Mucosa of descending colon (tissue), 3 donors: ENCODE measurements around the gene PACC1. TPM values are rescaled to one million over a fixed set of nuclear protein-coding genes. Genes with fewer than 3 reads are reported as not detected.

Experiments
- ATAC-seq: fragments of 200-7000 bp; cut with Tn5 transposase; one replicate; pipeline ENCODE4 v1.9.1; 2020; ENCODE audit warnings: mild to moderate bottlenecking, moderate library complexity
- DNase-seq, 3 donors: peaks; one replicate each; pipeline ENCODE4 v3.0.0-alpha.2; 2020
- H3K36me3 ChIP-seq: fragments of 200-600 bp; one replicate; pipeline ENCODE4 v1.8.0; 2021; ENCODE audit warnings: low read depth, mild to moderate bottlenecking
- H3K4me1 ChIP-seq: fragments of 200-600 bp; one replicate; pipeline ENCODE4 v1.8.0; 2021; ENCODE audit warnings: low read depth, mild to moderate bottlenecking
- H3K4me3 ChIP-seq: fragments of 200-600 bp; one replicate; pipeline ENCODE4 v1.8.0; 2021; ENCODE audit warnings: mild to moderate bottlenecking
- H3K9me3 ChIP-seq: fragments of 200-600 bp; one replicate; pipeline ENCODE4 v1.8.0; 2021; ENCODE audit warnings: mild to moderate bottlenecking
- intact Hi-C, 2 donors: fragments of 100-400 bp; cut with DNase I in 1 of 2; cut with micrococcal nuclease in 1 of 2; formaldehyde crosslinking; loops; one replicate each; pipeline versions ENCODE4 v1.11.0 to v1.11.1; 2022; cut with DNase I, micrococcal nuclease
- total RNA-seq, 3 donors: library from RNA; stranded (reverse); fragmentation: NEBNext Ultra II Directional in 2 of 3; extraction: Animal tissue kit (Norgen Biotek cat#: 25700) in 2 of 3; gene quantifications; one replicate each; pipeline versions ENCODE4 v1.2.1 to v1.2.4, GENCODE V29; 2021 to 2023
- TF ChIP-seq, protein P1 (sequence below): fragments of 200-600 bp; IDR thresholded peaks from one replicate; pipeline ENCODE4 v1.8.0; 2022; ENCODE audit warnings: antibody characterized with exemption, mild to moderate bottlenecking
- donor health status: DM: no; HTN: no; CAD: no; lungs with moderate emphysema.
- donor health status: DM: no; HTN: no; CAD: no.
- donor health status: DM: no; HTN: yes; CAD: no.

Gene PACC1
- total RNA-seq, 3 donors from 2014 or later = 2.5 to 4.4 (median 3.4) TPM

DNA sequence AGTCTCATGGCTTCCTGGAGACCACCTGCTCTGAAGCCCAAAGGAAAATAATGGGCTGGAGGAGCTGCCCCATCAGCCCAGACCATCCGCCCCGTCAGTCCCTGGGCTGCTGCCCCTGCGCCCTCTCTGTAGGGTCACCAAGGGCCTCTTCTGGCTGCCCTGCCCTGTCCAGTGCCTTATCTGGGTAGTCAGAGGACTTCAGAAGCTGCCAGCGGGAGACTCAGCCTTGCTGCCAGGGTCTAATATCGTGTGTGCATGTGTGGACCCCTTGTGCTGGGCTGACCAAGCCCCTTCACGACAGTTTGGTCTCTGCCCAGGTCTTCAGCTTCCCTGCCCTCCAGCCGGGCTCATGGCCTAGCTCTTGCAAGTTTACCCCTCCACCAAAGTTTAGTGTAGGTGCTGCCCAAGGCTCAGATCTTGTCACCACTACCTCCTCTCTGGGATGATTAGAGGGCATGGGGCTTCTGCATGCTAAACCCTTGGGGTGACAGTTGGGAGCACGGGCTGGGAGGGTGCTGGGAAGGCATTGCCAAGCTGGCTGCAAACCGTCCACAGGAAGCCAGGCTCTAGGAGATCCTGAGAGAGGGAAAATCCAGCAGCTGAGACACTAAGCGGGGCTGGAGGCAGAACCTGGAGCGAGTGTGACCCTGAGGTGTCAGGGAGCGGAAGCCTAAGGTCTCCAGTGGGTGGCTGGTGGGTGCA lies 38.6 kb upstream of the PACC1 start:
- TF ChIP-seq, protein P1, sequence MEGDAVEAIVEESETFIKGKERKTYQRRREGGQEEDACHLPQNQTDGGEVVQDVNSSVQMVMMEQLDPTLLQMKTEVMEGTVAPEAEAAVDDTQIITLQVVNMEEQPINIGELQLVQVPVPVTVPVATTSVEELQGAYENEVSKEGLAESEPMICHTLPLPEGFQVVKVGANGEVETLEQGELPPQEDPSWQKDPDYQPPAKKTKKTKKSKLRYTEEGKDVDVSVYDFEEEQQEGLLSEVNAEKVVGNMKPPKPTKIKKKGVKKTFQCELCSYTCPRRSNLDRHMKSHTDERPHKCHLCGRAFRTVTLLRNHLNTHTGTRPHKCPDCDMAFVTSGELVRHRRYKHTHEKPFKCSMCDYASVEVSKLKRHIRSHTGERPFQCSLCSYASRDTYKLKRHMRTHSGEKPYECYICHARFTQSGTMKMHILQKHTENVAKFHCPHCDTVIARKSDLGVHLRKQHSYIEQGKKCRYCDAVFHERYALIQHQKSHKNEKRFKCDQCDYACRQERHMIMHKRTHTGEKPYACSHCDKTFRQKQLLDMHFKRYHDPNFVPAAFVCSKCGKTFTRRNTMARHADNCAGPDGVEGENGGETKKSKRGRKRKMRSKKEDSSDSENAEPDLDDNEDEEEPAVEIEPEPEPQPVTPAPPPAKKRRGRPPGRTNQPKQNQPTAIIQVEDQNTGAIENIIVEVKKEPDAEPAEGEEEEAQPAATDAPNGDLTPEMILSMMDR = no peak

DNA sequence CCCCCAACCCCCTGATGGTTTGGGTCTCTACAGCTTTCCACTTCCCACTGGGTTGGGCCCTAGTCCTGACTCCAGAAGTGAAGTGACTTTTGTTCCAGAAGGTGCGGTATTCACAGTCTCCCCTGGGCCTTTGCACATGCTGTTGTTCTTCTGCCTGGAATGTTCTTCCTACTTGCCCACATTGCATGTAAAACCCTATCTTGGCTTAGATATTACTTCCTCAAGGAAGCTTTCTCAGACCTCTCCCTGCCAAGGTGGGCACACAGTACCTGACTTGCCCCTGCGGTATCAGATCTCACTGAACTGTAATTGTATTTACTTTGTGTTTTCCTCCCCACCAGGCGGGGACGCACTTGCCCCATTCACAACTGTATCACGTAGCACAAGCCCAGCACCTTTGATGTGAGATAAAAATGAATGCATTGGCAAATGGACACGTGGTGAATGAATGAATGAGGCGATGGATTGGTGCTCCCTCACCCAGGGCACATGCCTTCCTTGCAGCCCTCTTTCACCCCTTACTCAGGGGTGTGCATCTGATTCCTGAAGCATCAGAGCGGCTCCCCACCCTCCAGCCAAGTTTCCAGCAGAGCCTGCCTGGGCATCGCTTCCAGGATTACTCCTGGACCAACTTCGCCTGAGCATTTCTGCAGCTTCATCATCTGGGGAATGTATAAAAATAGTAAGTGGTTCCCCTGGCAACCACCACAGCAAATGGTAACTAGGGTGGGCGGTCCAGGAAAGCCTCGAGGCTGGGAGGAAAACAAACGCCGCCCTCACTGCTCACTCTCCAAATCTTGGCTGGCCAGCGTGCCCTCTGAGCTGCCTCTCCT lies 37.9 kb upstream of the PACC1 start:
- intact Hi-C loops = loop anchor here (10.0 kb wide), 1 partner anchor 388 kb away; no protein-coding TSS in a partner anchor
- Histone ChIP-seq H3K4me3 (no peak overlapping the region), H3K36me3 (no peaks in the 10 kb centered on the region), H3K9me3 (no peaks in the 10 kb centered on the region), H3K4me1 (no peaks in the 10 kb centered on the region)
- TF ChIP-seq, protein P1 = no peak
- DNase-seq = peak in 1 of 3 donors; percentile 13
- ATAC-seq = no peak

More for the DNA sequence above, 38.6 kb upstream of the PACC1 start:
- ATAC-seq (no peak), DNase-seq (no peak)
- no peaks in the 10 kb centered on the region for H3K9me3 ChIP-seq
- no peak overlapping the region for H3K4me3 ChIP-seq
- no peaks in the 10 kb centered on the region for H3K36me3 ChIP-seq
- H3K4me1 ChIP-seq = no peaks in the 10 kb centered on the region
- intact Hi-C loops = loop anchor here (10.0 kb wide), 1 partner anchor 389 kb away; no protein-coding TSS in a partner anchor

DNA sequence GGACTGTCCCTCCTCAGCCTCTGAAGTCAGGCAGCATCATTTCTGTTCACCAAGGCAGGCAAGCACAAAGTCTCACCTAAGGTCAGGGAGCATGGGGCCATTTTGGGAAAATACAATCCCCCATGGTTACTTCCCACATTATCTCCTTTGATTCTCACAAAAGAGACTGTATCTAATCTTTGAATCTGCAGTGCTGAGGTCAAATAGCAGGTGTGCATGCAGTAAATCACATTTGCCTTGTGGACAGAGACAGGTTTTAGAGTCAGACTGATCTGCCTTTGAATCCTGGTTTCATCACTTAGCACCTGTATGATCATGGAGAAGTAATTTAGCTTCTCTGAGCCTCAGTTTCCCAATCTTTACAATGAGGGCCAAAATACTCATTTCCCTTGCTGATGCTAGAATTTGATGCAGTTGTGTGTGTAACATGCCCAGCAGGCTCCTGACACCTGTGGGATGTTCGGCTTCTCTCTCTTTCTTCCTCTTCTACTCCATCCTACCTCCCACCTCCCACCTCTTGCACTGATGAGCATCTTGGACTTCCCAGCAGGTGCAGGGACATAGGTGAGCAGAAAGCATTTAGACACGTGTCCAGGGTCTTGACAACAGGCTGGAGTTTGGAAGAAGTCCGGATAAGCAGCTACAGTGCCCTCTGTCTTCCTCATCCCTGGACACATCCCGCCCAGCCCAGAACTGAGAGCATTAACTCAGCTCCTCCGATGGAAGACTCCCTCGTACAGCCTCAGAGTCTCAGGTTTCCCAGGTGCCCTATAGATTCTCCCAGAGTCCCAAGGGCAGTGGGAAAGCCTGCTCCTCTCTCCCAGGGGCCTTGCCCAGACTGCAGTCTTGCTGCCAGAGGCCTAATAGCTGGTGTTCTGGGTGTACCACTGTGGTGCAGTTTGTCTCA lies 37.0 kb upstream of the PACC1 start:
- no peaks in the 10 kb centered on the region for H3K4me1 ChIP-seq
- H3K36me3 ChIP-seq = no peaks in the 10 kb centered on the region
- intact Hi-C loops = loop anchor here (10.0 kb wide), 1 partner anchor 387 kb away; no protein-coding TSS in a partner anchor
- TF ChIP-seq, protein P1 = no peak
- H3K9me3 ChIP-seq = no peaks in the 10 kb centered on the region
- no peak overlapping the region for H3K4me3 ChIP-seq
- ATAC-seq (no peak), DNase-seq (no peak)

DNA sequence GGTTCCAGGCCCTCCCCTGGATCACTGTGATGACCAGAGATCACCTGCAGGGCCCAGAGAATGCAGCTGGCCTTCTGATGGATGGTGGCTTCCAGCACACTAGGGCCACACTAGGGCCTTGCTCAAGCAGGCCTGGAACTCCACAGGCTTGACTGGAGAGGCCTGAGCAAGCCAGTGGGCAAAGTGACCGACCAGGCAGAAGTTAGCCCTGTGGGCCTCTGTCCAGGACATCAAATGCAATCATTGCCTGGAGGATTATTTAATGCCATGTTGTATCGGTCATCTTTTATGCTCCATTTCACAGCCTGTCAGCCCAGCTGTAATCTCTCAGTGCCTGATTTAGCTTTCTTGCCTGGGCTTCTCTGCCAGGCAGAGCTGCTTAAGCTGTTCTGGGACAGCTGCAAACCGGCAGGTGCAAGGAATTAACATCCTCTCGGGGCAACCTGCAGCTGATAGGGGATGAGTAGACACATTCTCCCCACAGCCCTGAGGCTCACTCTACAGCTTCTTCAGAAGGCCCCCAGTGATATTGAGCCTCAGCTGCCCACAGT lies 35.7 kb upstream of the PACC1 start:
- Histone ChIP-seq H3K4me1 (no peaks in the 10 kb centered on the region), H3K36me3 (no peaks in the 10 kb centered on the region), H3K9me3 (no peaks in the 10 kb centered on the region), H3K4me3 (no peak overlapping the region)
- intact Hi-C loops = loop anchor here (10.0 kb wide), 1 partner anchor 386 kb away; no protein-coding TSS in a partner anchor
- no peak for DNase-seq
- TF ChIP-seq, protein P1 = no peak
- ATAC-seq = no peak

DNA sequence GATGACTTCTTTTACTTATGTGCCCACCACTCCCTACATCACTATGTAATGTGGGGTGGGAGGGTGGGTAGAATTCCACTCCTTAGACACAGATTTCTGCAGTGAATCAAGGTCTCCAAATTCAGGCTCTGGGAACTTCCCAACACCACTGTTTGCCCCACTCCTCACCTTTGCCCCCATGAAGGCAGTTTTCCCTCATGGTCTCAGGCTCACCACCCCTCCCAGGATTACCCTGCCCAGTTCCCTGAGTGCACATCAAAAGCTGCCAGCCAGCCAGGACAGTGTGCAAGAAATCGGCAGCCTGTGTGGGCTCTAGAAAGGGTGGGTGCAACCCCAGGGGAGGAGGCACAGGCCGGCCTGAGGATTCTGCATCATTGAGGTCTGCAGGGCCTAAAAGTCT lies 32.8 kb upstream of the PACC1 start:
- no peaks in the 10 kb centered on the region for H3K4me1 ChIP-seq
- TF ChIP-seq, protein P1 = no peak
- intact Hi-C loops = no loop called here
- H3K4me3 ChIP-seq = no peak overlapping the region
- no peaks in the 10 kb centered on the region for H3K36me3 ChIP-seq
- no peak for ATAC-seq
- no peak for DNase-seq
- no peaks in the 10 kb centered on the region for H3K9me3 ChIP-seq
